SK-N-SH (cell line): Measurements from ENCODE around the gene PTGFRN. TPM values are rescaled to one million over a fixed set of nuclear protein-coding genes. Genes with fewer than 3 reads are reported as not detected.

Source experiments
- CTCF ChIA-PET: fragments of 300-600, 350-600 bp; formaldehyde crosslinking; extraction: SDS; loops from one replicate; lab custom pipeline; 2021; lab: Yijun Ruan, JAX
- POLR2A ChIA-PET: fragments of 350-600 bp; sonication (Branson Sonifier 250); formaldehyde crosslinking; extraction: SDS; loops from one replicate; lab custom pipeline; 2020; ENCODE audit warnings: antibody characterized with exemption, inconsistent platforms; lab: Yijun Ruan, JAX
- DNase-seq: peaks from one replicate; pipeline ENCODE4 v3.0.0; 2012
- H2AFZ ChIP-seq: fragments of 200-600 bp; sonication (generic); 2 replicates; pipeline ENCODE4 v1.8.1; 2016; ENCODE audit warnings: antibody characterized with exemption, mild to moderate bottlenecking, low read depth
- H3F3A ChIP-seq: fragments of 200-600 bp; sonication (generic); replicated peaks from 2 replicates; pipeline ENCODE3; 2016; ENCODE audit warnings: antibody characterized with exemption, mild to moderate bottlenecking; ENCODE audit not compliant: insufficient read depth
- H3K27ac ChIP-seq, 2 experiments: fragments of 200-500 bp in 1 of 2; fragments of 200-600 bp in 1 of 2; sonication (Bioruptor generic) in 1 of 2; sonication (generic), shearing (Covaris generic) in 1 of 2; 2 replicates each; pipeline versions ENCODE4 v1.5.1 to v1.6.1; 2014 to 2016; ENCODE audit warnings: low read depth in 2 of 2, inconsistent platforms in 1 of 2, low read length in 1 of 2, mild to moderate bottlenecking in 1 of 2, mixed read lengths in 1 of 2
- H3K27me3 ChIP-seq: fragments of 200-600 bp; sonication (generic), shearing (Covaris generic); 2 replicates; pipeline ENCODE4 v1.6.1; 2016; ENCODE audit warnings: mixed run types; ENCODE audit not compliant: insufficient read depth
- H3K36me3 ChIP-seq, 2 experiments: fragments of 200-500 bp in 1 of 2; fragments of 200-600 bp in 1 of 2; sonication (Bioruptor generic) in 1 of 2; sonication (generic) in 1 of 2; replicated peaks in 1 of 2; 2 replicates each; pipeline versions ENCODE3 to v1.5.1; 2014 to 2016; ENCODE audit warnings: low read length in 1 of 2, mild to moderate bottlenecking in 1 of 2; ENCODE audit not compliant: insufficient read depth in 2 of 2, control insufficient read depth in 1 of 2
- H3K4me1 ChIP-seq, 2 experiments: fragments of 200-500 bp in 1 of 2; fragments of 200-600 bp in 1 of 2; sonication (Bioruptor generic) in 1 of 2; sonication (generic), shearing (Covaris generic) in 1 of 2; 2 replicates each; pipeline versions ENCODE4 v1.5.1 to v1.6.1; 2014 to 2016; ENCODE audit warnings: low read depth in 1 of 2, low read length in 1 of 2, mixed run types in 1 of 2; ENCODE audit not compliant: insufficient read depth in 2 of 2, control insufficient read depth in 1 of 2
- H3K4me2 ChIP-seq: fragments of 200-600 bp; sonication (generic), shearing (Covaris generic); 2 replicates; pipeline ENCODE4 v1.6.1; 2017; ENCODE audit warnings: mixed run types
- H3K4me3 ChIP-seq, 2 experiments: fragments of 200-500 bp in 1 of 2; fragments of 200-600 bp in 1 of 2; sonication (Bioruptor generic) in 1 of 2; sonication (generic), shearing (Covaris generic) in 1 of 2; 2 replicates each; pipeline versions ENCODE4 v1.5.1 to v1.8.1; 2014 to 2016; ENCODE audit warnings: low read depth in 2 of 2, inconsistent platforms in 1 of 2, low read length in 1 of 2, mild to moderate bottlenecking in 1 of 2, mixed read lengths in 1 of 2, moderate library complexity in 1 of 2
- H3K79me2 ChIP-seq: fragments of 200-600 bp; sonication (generic); 2 replicates; pipeline ENCODE4 v1.8.1; 2017; ENCODE audit warnings: mild to moderate bottlenecking; ENCODE audit not compliant: insufficient read depth
- H3K9ac ChIP-seq: fragments of 200-600 bp; sonication (generic); 2 replicates; pipeline ENCODE4 v1.6.1; 2017; ENCODE audit warnings: mixed run types
- H3K9me2 ChIP-seq: fragments of 200-600 bp; sonication (generic); 2 replicates; pipeline ENCODE4 v1.6.1; 2017; ENCODE audit warnings: mixed run types
- H3K9me3 ChIP-seq: fragments of 200-600 bp; sonication (generic); 2 replicates; pipeline ENCODE4 v1.6.1; 2017; ENCODE audit warnings: mixed run types, mild to moderate bottlenecking, moderate library complexity
- H4K20me1 ChIP-seq: fragments of 200-600 bp; sonication (generic); 2 replicates; pipeline ENCODE4 v1.6.1; 2017; ENCODE audit warnings: mild to moderate bottlenecking, mixed run types; ENCODE audit not compliant: insufficient read depth
- ELF1 ChIP-seq: IDR thresholded peaks from 2 replicates; pipeline ENCODE4 v1.4.0; 2012
- FOXJ3 ChIP-seq: sonication (generic); formaldehyde crosslinking; IDR thresholded peaks from 2 replicates; pipeline ENCODE4 v1.5.1; 2020; ENCODE audit warnings: mild to moderate bottlenecking, missing genetic modification reagents
- FOXM1 ChIP-seq: IDR thresholded peaks from 2 replicates; pipeline ENCODE4 v1.4.0; 2012; ENCODE audit warnings: low read depth, mild to moderate bottlenecking
- GATA2 ChIP-seq: sonication (generic); formaldehyde crosslinking; IDR thresholded peaks from 2 replicates; pipeline ENCODE4 v1.5.0; 2020; ENCODE audit warnings: mild to moderate bottlenecking, missing genetic modification reagents
- NFIC ChIP-seq: IDR thresholded peaks from 2 replicates; pipeline ENCODE4 v1.4.0; 2012; ENCODE audit warnings: borderline replicate concordance
- NRF1 ChIP-seq: IDR thresholded peaks from 2 replicates; pipeline ENCODE4 v1.6.1; 2012; ENCODE audit warnings: low read depth, mild to moderate bottlenecking, low read length
- POLR2AphosphoS5 ChIP-seq: IDR thresholded peaks from 2 replicates; pipeline ENCODE4 v1.6.1; 2012; ENCODE audit warnings: low read depth, low read length
- RAD21 ChIP-seq: IDR thresholded peaks from 2 replicates; pipeline ENCODE4 v1.6.1; 2012; ENCODE audit warnings: mild to moderate bottlenecking, low read length
- RFX5 ChIP-seq: IDR thresholded peaks from 2 replicates; pipeline ENCODE4 v1.6.1; 2012; ENCODE audit warnings: mild to moderate bottlenecking, improper control_type of control experiment, low read length
- SIN3A ChIP-seq: IDR thresholded peaks from 2 replicates; pipeline ENCODE4 v1.6.1; 2012; ENCODE audit warnings: low read depth, mild to moderate bottlenecking, low read length, moderate library complexity, borderline replicate concordance
- SMC3 ChIP-seq: IDR thresholded peaks from 2 replicates; pipeline ENCODE4 v1.6.1; 2012; ENCODE audit warnings: low read depth, low read length, improper control_type of control experiment
- TCF12 ChIP-seq: IDR thresholded peaks from 2 replicates; pipeline ENCODE4 v1.4.0; 2012
- TEAD4 ChIP-seq: IDR thresholded peaks from 2 replicates; pipeline ENCODE4 v1.4.0; 2012; ENCODE audit warnings: mild to moderate bottlenecking, borderline replicate concordance; ENCODE audit not compliant: insufficient read depth
- WGBS: methylation state at CpG from one replicate; pipeline ENCODE4 v1.1.6; 2017; ENCODE audit warnings: low lambda C conversion rate; 5-methylcytosine and 5-hydroxymethylcytosine counted together
- polyA plus RNA-seq, 3 experiments: library from polyadenylated mRNA; depleted of rRNA; stranded (reverse); fragments of >200 nt; gene quantifications; 2 replicates each; pipeline ENCODE4 v1.2.3, GENCODE V29; 2012
- TF ChIP-seq, protein P1 (sequence below): IDR thresholded peaks from 2 replicates; pipeline ENCODE4 v1.4.0; 2012; ENCODE audit warnings: low read depth, borderline replicate concordance
- TF ChIP-seq, protein P2 (sequence below): IDR thresholded peaks from 2 replicates; pipeline ENCODE4 v1.4.0; 2012; ENCODE audit warnings: low read depth
- TF ChIP-seq, protein P3 (sequence below): fragments of 150-350 bp; IDR thresholded peaks from 2 replicates; pipeline ENCODE4 v1.6.1; 2017; ENCODE audit warnings: antibody characterized with exemption, low read length, low read depth, borderline replicate concordance

The PTGFRN gene
- polyA plus RNA-seq, 1 of the 3 experiments (the other 2 are of a cell fraction) = 22.4 TPM

DNA sequence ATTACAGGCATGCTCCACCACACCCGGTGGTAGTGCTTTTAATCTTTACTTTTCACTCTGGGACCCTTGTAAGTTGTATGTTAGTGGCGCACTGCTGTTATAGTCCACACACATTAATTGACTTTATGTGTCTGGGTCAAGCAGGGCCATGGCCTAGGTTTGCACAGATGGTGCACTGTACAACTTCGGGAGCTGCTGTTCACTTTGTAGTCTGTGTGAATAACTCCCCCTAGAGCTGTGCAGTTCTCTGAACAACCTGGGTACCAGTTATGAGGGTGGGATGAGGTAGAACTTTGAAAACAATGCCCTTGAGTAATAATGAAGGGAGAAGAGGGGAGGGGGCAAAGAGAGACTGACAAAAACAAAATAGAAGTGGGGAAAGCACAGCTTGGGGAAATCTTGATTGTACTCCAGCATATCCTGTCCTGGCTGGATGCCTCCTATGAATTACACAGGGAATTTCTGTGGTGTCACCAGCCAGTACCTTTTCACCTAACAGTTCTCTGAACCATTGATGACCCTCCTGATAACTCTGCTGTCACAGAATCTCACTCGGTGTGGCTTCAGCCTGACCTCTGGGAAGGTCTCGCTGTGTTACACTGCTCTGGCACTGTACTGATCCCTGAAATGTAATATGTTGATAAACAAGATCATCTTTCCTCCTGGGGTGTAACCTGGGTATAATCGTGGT, 2.2 kb downstream of the PTGFRN start:
- Histone ChIP-seq H4K20me1 (no peaks in the 10 kb centered on the region), H3K27ac (no peak overlapping the region), H3K9me2 (no peaks in the 10 kb centered on the region), H3K36me3 (no peaks in the 10 kb centered on the region), H3K4me3 (no peak overlapping the region), H3F3A (no peaks in the 10 kb centered on the region), H3K27me3 (no peaks in the 10 kb centered on the region), H2AFZ (no peak overlapping the region), H3K9me3 (no peaks in the 10 kb centered on the region), H3K9ac (no peak overlapping the region), H3K79me2 (no peaks in the 10 kb centered on the region), H3K4me1 (peaks cover 0 to 48% of the 10 kb centered on the region in 2 experiments; a peak in 2 of 4 replicates), H3K4me2 (peak overlapping the region; percentile 86; the same call in 1 of the 2 replicates)
- TF ChIP-seq RAD21 = peak; percentile 31; the same call in 1 of the 2 replicates
- no peak for TF ChIP-seq SIN3A
- no peak for DNase-seq
- ChIA-PET POLR2A (interaction anchor here (0.8 to 1.4 kb wide), 4 partner anchors 9 to 86 kb away, joined by 3 to 5 read pairs (median 3); no protein-coding TSS in a partner anchor), CTCF (interaction anchor here (0.6 to 2.0 kb wide), 9 partner anchors 22 to 773 kb away, joined by 3 to 6 read pairs (median 3); no protein-coding TSS in a partner anchor)
- WGBS = 83% methylated on average over 6 of the region's 6 CpGs

DNA sequence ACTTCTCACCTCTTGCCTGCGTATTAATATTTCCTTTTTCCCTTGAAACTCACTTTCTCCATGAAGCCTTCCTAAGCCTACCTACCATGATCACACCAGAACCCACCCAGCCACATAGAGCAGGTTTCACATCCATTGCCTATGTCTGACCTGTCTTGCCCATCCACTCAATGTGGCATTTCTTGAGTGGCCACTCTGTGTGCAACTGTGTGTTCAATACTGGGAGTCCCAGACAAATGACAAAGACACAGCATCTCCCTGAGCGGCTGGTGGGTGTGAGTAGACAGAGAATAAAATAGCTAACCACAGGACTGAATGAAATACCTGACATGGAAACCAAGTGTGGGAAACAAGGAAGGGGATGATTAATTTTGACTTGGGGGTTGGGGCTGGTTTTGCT, 3.1 kb downstream of the PTGFRN start:
- Histone ChIP-seq H4K20me1 (no peaks in the 10 kb centered on the region), H2AFZ (no peak overlapping the region), H3K27ac (no peak overlapping the region), H3K9ac (no peak overlapping the region), H3K9me3 (no peaks in the 10 kb centered on the region), H3K9me2 (no peaks in the 10 kb centered on the region), H3K36me3 (no peaks in the 10 kb centered on the region), H3K4me3 (no peak overlapping the region), H3K4me1 (peaks cover 0 to 52% of the 10 kb centered on the region in 2 experiments; a peak in 2 of 4 replicates), H3F3A (no peaks in the 10 kb centered on the region), H3K79me2 (no peaks in the 10 kb centered on the region), H3K4me2 (no peak overlapping the region), H3K27me3 (no peaks in the 10 kb centered on the region)
- TF ChIP-seq, protein P1, sequence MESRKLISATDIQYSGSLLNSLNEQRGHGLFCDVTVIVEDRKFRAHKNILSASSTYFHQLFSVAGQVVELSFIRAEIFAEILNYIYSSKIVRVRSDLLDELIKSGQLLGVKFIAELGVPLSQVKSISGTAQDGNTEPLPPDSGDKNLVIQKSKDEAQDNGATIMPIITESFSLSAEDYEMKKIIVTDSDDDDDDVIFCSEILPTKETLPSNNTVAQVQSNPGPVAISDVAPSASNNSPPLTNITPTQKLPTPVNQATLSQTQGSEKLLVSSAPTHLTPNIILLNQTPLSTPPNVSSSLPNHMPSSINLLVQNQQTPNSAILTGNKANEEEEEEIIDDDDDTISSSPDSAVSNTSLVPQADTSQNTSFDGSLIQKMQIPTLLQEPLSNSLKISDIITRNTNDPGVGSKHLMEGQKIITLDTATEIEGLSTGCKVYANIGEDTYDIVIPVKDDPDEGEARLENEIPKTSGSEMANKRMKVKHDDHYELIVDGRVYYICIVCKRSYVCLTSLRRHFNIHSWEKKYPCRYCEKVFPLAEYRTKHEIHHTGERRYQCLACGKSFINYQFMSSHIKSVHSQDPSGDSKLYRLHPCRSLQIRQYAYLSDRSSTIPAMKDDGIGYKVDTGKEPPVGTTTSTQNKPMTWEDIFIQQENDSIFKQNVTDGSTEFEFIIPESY = no peak
- TF ChIP-seq SIN3A (no peak), POLR2AphosphoS5 (no peak), TCF12 (no peak), NFIC (no peak), NRF1 (no peak), RFX5 (no peak), FOXM1 (no peak), SMC3 (no peak), ELF1 (no peak), TEAD4 (no peak), FOXJ3 (no peak), GATA2 (CRISPR knock-in tag) (no peak)
- TF ChIP-seq, protein P2, sequence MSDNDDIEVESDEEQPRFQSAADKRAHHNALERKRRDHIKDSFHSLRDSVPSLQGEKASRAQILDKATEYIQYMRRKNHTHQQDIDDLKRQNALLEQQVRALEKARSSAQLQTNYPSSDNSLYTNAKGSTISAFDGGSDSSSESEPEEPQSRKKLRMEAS = no peak
- TF ChIP-seq, protein P3, sequence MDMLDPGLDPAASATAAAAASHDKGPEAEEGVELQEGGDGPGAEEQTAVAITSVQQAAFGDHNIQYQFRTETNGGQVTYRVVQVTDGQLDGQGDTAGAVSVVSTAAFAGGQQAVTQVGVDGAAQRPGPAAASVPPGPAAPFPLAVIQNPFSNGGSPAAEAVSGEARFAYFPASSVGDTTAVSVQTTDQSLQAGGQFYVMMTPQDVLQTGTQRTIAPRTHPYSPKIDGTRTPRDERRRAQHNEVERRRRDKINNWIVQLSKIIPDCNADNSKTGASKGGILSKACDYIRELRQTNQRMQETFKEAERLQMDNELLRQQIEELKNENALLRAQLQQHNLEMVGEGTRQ = no peak
- 87% methylated on average over 2 of the region's 2 CpGs for WGBS
- ChIA-PET POLR2A (interaction anchor here (0.6 kb wide), 1 partner anchor 714 kb away, joined by 3 read pairs; no protein-coding TSS in a partner anchor), CTCF (interaction anchor here (0.8 to 1.3 kb wide), 3 partner anchors 37 to 188 kb away, joined by 3 read pairs; no protein-coding TSS in a partner anchor)
- no peak for DNase-seq
